GM21447 (cell line): Measurements from ENCODE around the gene IPO13.

Source experiments
- ATAC-seq: cut with Tn5 transposase; IDR thresholded peaks from one replicate; pipeline ENCODE4 v1.9.1; 2021; ENCODE audit not compliant: unreplicated experiment

IPO13 gene

DNA sequence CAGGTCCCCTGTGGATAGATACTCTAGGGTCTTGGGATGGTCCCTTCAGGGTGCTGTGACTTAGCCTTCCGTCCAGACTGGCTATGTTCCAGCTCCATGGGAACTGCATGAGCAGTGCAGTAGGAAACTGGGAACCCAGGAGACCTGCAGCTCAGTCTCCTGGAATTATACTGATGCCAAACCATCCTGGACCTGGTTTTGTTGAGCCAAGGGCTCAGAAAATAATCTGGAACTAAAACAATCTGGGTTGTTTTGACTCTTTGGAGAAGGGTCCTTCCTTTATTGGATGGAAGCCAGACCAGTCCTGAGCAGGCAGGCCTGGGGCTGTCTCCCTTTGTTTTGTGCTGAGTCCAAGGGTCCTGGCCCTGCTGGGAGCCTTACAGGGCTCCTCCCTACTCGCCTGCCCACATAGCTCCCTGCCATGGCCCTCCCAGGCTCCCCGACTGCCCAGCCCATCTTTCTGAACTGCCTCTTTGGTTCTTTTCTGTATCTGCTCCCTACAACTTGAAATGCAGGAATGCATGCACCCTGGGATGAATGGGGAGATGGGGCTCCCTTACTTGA is 1.2 kb downstream of the IPO13 start:
- ATAC-seq, result no peak

DNA sequence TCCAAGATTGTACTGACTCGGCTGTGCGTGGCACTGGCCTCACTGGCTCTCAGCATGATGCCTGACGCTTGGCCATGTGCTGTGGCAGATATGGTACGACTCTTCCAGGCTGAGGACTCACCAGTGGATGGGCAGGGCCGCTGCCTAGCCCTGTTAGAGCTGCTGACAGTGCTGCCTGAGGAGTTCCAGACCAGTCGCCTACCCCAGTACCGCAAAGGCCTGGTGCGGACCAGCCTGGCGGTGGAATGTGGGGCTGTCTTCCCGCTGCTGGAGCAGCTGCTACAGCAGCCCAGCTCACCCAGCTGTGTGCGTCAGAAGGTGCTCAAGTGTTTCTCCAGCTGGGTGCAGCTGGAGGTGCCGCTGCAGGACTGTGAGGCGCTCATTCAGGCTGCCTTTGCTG is 2.9 kb downstream of the IPO13 start:
- no peak for ATAC-seq

DNA sequence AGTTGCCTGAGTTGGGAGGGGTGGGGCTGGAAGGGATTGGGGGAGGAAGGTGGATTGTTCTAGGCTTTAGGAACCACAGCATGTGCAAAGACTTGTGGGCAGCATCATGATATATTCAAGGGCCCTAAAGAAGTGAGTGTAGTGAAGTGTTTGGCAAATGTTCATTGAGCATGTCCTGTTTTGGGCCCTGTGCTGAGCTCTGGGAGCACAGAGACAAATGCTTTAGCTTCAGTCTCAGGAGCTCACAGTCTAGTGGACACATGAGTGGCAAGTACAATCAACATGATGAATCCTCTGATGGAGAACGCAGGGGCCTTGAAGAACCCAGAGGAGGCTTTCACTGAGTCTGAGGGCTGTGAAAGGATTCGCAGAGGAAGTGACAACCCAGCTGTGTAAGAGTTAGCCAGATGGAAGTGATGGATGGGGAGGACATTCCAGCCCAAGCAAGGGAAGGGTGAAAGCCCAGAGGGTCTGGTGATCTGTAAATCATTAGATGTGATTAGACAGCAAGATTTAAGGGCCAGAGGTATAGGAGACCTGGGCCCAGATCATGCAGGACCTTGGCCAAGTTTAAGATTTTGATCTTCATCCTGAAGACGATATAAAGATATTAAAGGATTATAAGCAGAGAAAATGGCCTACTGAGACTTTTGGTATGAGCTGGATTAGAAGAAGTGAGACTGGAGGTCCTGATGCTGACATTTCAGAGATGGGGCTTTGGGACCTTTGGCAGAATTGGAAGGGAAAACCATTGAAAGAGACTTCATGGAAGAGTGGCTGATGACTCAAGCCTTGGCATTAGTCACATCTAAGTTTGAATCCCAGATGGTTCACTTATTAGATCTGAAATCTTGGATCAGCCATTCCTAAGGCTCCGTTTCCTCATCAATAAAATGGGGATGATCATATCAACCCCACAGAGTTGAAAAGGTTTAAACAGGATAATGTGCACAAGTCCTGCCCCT is 4.6 kb downstream of the IPO13 start:
- no peak for ATAC-seq

DNA sequence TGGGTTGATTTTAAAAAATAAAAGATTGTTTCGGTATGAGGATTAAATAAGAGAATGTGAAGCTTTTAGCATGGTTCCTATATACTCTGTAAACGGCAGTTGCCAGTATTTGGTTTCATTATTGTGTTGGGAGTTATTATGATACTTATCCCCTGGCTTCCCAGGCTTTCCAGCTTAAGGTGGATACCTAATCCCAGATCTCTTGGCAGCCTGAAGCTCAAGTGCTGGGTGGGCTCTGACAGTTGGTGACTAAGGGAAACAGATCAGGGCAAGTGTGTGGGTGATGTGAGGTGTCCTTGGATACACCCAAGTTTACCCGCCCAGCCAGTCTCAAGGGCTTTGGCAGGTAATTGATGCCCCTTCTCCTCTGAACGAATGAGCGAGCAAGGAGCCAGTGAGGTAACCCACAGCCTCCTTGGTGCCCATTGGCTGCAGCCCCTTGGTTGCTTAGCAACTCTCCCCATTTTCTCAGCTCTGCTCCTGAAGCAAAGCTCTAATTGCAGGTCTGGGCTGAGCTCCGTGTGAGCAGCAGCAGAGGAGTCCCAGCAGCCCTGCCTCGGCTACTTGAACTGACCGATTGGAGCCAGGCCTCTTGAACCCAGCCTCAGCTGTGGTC is 6.1 kb downstream of the IPO13 start:
- no peak for ATAC-seq

DNA sequence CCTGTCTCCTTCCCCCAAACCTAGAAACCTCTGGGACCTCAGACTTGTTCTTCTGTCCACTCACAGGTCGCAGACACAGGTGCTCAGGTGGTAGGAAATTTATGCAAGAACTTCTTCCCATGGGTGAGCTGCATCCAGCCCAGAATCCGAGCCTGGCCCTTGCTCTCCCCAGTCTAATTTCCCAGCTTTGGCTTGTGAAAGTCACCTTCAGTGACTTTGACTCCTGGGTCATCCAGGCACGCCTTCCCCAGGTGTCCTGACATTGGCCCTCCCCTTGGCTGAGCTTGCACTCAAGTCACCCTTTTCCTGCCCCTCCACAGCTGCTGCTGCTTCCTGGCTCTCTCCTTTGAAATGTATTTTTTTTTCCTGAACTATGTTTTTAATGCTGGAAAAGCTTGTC is 6.6 kb downstream of the IPO13 start:
- ATAC-seq, result no peak

DNA sequence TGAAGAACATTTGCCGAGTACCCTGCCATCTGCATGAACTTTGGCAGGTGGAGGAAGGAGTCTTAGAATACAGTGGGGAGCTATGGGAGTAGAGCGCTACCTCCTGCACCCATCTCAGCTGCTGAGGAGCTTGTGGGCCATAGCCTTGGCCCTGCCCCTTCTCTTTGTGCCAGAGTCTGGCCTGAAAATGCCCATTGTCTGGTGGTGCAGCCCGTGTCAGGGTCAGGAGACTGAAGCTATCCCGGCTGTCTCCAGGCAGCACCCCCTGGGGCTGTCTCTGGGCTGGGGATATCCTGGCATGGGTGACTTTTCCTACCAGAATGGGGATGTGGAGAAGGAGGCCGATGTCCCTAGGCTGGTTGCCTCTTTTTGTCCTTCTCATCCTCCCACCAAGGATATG is 7.3 kb downstream of the IPO13 start:
- ATAC-seq, result no peak

DNA sequence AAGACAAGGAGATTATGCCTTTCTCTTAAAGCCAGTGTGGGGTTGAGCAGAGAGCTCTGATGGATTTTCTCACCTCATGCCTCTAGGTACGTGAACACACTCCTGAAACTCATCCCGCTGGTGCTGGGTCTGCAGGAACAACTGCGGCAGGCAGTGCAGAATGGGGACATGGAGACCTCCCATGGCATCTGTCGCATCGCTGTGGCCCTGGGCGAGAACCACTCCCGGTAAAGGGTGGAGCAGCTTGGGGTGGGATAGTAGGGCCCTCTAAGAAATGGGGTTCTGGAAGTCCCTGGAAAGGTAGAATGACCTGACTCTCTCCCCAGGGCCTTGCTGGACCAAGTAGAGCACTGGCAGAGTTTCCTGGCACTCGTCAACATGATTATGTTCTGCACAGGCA is 9.5 kb downstream of the IPO13 start:
- ATAC-seq, result no peak

DNA sequence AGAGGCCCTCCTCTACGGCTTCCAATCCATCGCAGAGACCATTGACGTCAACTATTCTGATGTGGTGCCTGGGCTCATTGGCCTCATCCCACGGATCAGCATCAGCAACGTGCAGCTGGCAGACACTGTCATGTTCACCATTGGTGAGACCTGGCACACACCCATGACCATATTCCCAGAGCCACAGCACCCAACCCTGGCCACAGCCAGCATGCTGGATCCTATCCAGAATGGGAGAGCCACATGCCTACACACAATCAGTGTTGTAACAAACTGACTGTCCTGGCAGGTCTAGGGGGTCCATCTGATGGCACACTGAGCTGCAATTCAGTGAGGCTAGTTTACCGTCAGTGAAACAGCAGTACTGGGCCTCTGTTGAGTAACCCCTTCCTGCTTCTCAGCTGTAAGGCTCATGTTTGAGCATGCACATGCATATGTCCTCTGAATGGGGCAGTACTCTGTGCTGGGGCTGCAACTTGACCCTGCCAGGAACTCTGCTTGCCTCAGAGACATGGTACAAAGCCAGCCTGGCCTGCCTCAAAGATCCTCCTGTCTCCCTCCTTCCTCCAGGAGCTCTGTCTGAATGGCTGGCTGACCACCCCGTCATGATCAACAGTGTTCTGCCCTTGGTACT is 10.8 kb downstream of the IPO13 start:
- no peak for ATAC-seq

- ATAC-seq, result no peak
Observed at GRCh38 chr1:43958351-43959255, 11.9 kb downstream of the IPO13 start.

DNA sequence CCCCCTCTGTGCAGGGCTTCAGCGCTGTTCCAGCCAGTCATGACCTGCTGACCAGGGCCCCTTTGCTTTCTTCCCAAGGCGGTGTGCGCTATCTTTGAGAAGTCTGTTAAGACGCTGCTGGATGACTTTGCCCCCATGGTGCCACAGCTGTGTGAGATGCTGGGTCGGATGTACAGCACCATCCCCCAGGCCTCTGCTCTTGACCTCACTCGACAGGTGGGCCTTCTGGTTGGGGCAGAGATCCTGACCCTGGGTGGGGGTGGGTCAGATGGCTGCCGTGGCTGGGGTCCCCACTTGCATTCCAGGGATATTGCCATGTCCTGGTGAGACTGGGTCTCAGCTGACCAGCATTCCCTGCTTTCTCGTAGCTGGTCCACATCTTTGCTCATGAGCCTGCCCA is 14.0 kb downstream of the IPO13 start:
- no peak for ATAC-seq

DNA sequence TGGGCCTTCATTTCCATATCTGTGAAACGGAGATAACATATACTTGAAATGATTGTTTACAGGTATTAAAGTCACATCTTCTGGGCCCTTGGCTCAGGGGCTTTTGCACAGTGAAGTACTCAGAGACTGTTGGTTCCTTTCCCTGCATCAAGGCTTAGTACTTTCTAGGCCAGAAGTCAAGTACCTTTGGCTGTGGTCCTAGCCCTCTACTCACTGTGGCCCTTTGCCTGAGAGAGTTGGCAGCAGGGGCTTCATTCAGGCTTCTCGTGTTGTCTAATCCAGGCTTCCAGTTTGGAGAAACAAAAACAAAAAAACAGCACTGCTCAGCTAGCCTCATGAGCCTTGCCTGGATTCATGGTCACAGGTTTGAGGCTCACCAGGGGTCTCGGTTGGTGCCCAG is 14.9 kb downstream of the IPO13 start:
- ATAC-seq, result no peak

GRCh38 chr1:43962324-43962723 is 15.6 kb downstream of the IPO13 start:
- ATAC-seq, result no peak

- no peak for ATAC-seq
Observed at GRCh38 chr1:43963006-43963405, 16.3 kb downstream of the IPO13 start.

DNA sequence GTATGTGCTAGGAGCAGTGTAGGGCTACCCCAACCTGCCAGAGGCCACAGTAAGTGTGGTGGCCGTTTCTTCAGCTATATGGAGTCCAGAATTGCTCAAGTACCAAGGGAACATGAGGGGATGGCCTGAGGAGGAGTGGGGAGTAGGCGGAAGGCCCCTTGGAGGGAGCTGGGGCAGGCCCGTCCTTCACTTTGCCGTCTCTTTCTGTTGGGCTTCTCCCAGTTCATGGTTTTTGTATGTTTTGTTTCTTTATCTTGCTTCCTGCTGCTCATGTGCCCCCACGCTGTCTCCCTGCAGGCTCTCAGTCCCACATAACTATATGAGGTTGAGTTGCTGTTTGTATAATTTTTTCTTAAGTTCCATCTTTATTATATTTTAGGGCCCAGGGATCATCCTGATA is 17.1 kb downstream of the IPO13 start:
- no peak for ATAC-seq

DNA sequence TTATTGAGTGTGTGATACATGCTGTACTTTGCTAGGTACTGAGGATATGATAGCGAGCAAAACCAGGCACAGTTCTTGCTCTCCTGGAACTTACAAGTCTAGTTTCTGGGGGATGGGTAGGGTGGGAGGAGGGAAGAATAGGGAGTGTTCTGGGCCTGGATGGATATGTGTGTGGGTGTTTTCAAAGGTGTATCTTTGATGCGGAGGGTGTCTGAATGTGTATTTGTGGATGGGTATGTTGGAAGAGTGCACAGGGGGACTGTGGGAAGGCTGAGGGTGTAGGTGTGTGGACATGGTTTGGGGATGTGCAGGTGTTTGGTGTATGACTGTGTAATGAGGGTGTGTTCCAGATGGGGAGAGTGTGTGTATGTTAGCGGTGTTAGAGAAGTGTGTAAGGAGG is 18.6 kb downstream of the IPO13 start:
- no peak for ATAC-seq

DNA sequence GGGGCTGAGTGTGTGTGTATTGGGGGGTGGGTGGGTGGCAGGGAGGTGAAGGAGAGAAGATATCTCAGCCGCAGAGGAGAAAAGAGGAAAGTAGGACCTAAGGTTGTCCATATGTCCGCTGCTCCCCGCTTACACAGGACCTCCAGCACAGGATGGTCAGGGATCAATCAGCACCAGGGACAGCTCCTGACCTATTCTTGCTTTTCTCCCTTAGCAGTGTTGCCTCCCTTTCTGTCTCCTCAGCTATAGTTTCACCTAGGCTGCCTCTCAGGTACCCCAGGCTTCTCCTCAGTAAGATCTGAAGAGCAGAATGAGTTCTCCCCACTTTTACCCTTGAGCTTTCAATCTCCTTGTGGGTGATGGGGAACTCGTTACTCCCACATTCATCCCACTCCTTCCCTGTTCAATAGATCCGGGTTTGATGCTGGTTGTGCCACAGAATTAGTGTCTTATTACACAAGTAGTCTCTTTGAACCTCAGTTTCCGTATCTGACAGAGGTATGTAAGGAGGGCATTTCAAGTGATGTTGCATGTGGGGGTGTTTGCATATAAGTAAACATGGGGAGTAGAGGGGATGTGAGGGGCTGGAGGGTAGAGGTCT is 21.7 kb downstream of the IPO13 start:
- ATAC-seq, result no peak

DNA sequence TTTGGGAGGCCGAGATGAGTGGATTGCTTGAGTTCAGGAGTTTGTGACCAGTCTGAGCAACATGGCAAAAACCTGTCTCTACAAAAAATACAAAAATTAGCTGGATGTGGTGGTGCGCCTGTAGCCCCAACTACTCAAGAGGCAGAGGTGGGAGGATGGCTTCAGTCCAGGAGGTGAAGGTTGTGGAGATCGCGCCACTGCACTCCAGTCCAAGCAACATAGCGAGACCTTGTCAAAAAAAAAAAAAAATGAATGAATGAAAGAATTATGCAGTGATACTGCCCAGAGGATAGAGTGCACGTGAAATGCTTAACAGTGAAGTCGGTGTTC is 22.6 kb downstream of the IPO13 start:
- no peak for ATAC-seq

- peak; percentile 81 for ATAC-seq
Observed at GRCh38 chr1:43969746-43970466, 23.2 kb downstream of the IPO13 start, which contains the start of gene DPH2. TSS of gene DPH2 (plus strand) at chr1:43970010. CDS start at chr1:43970176, 166 bp downstream.

- ATAC-seq, result no peak
Observed at GRCh38 chr1:43970502-43970901, 23.8 kb downstream of the IPO13 start.

GRCh38 chr1:43970911-43971310 is 24.2 kb downstream of the IPO13 start:
- no peak for ATAC-seq
